HEK293 (cell line): ENCODE data around the gene MYOF.

ENCODE experiments used
- CTCF ChIA-PET: fragments of 350-600 bp; formaldehyde crosslinking; extraction: SDS; loops from one replicate; lab custom pipeline; 2021; ENCODE audit warnings: antibody characterized with exemption; lab: Yijun Ruan, JAX
- POLR2A ChIA-PET: fragments of 300-600 bp; formaldehyde crosslinking; extraction: SDS; loops from one replicate; lab custom pipeline; 2020; ENCODE audit warnings: antibody characterized with exemption, inconsistent platforms; lab: Yijun Ruan, JAX
- H3K27ac ChIP-seq: fragments of 200-500 bp; sonication (Bioruptor generic); 2 replicates; pipeline ENCODE4 v1.5.1; 2014; ENCODE audit warnings: low read depth, low read length, control low read depth, inconsistent platforms; ENCODE audit errors: extremely low read depth
- H3K36me3 ChIP-seq, 2 experiments: fragments of 200-500 bp in 1 of 2; sonication (Bioruptor generic) in 1 of 2; 1 replicate in 1 of 2; 2 replicates in 1 of 2; pipeline ENCODE4 v1.5.1; 2014 to 2017; ENCODE audit warnings: inconsistent platforms in 2 of 2, low read length in 2 of 2; ENCODE audit not compliant: control insufficient read depth in 2 of 2, insufficient read depth in 1 of 2
- H3K4me1 ChIP-seq: fragments of 200-500 bp; sonication (Bioruptor generic); 2 replicates; pipeline ENCODE4 v1.5.1; 2014; ENCODE audit warnings: mild to moderate bottlenecking, low read length, inconsistent platforms; ENCODE audit not compliant: control insufficient read depth, insufficient read depth
- H3K4me3 ChIP-seq: 2 replicates; pipeline ENCODE4 v1.5.1; 2011; ENCODE audit warnings: low read depth, mild to moderate bottlenecking, control low read depth, low read length, moderate library complexity
- H3K9me3 ChIP-seq: fragments of 200-500 bp; sonication (Bioruptor generic); 2 replicates; pipeline ENCODE4 v1.5.1; 2014; ENCODE audit warnings: low read depth, low read length, inconsistent platforms; ENCODE audit not compliant: control insufficient read depth, insufficient read depth
- FEZF1 ChIP-seq: fragments of 450-650 bp; formaldehyde crosslinking; IDR thresholded peaks from 2 replicates; pipeline ENCODE4 v1.5.1; 2016; ENCODE audit warnings: missing biosample characterization, missing genetic modification characterization
- HOXA7 ChIP-seq: sonication (generic); formaldehyde crosslinking; IDR thresholded peaks from 2 replicates; pipeline ENCODE4 v1.8.1; 2022; ENCODE audit warnings: missing genetic modification reagents, borderline replicate concordance
- KLF8 ChIP-seq: fragments of 450-650 bp; formaldehyde crosslinking; IDR thresholded peaks from 2 replicates; pipeline ENCODE4 v1.5.1; 2016; ENCODE audit warnings: missing biosample characterization, missing genetic modification characterization
- ZBTB7A ChIP-seq: fragments of 450-650 bp; formaldehyde crosslinking; IDR thresholded peaks from 2 replicates; pipeline ENCODE4 v1.5.1; 2016; ENCODE audit warnings: low read depth, missing biosample characterization, missing genetic modification characterization
- ZNF133 ChIP-seq: fragments of 450-650 bp; formaldehyde crosslinking; IDR thresholded peaks from 2 replicates; pipeline ENCODE4 v1.5.1; 2016; ENCODE audit warnings: missing biosample characterization, missing genetic modification characterization
- ZNF146 ChIP-seq: fragments of 450-650 bp; formaldehyde crosslinking; IDR thresholded peaks from 2 replicates; pipeline ENCODE4 v1.5.1; 2016; ENCODE audit warnings: missing biosample characterization, missing genetic modification characterization
- ZNF37A ChIP-seq: fragments of 450-650 bp; IDR thresholded peaks from 2 replicates; pipeline ENCODE4 v1.5.1; 2018; ENCODE audit warnings: missing biosample characterization, missing genetic modification characterization
- ZNF561 ChIP-seq: fragments of 450-650 bp; IDR thresholded peaks from 2 replicates; pipeline ENCODE4 v1.5.1; 2018; ENCODE audit warnings: missing biosample characterization, missing genetic modification characterization, borderline replicate concordance
- ZNF623 ChIP-seq: fragments of 450-650 bp; formaldehyde crosslinking; IDR thresholded peaks from 2 replicates; pipeline ENCODE4 v1.5.1; 2016; ENCODE audit warnings: missing biosample characterization, missing genetic modification characterization
- ZNF670 ChIP-seq: fragments of 450-650 bp; formaldehyde crosslinking; IDR thresholded peaks from 2 replicates; pipeline ENCODE4 v1.5.1; 2016; ENCODE audit warnings: missing biosample characterization, missing genetic modification characterization, low read depth
- ZNF707 ChIP-seq: fragments of 450-650 bp; formaldehyde crosslinking; IDR thresholded peaks from 2 replicates; pipeline ENCODE4 v1.5.1; 2016; ENCODE audit warnings: missing biosample characterization, missing genetic modification characterization
- ZNF830 ChIP-seq: fragments of 450-650 bp; IDR thresholded peaks from 2 replicates; pipeline ENCODE4 v1.5.0; 2018; ENCODE audit warnings: missing biosample characterization, missing genetic modification characterization, low read depth, mild to moderate bottlenecking, moderate library complexity
- ZNF837 ChIP-seq: fragments of 450-650 bp; formaldehyde crosslinking; IDR thresholded peaks from 2 replicates; pipeline ENCODE4 v1.5.1; 2016; ENCODE audit warnings: missing biosample characterization, missing genetic modification characterization
- TF ChIP-seq, protein P1 (sequence below): fragments of 450-650 bp; formaldehyde crosslinking; IDR thresholded peaks from 2 replicates; pipeline ENCODE4 v1.5.1; 2016; ENCODE audit warnings: missing biosample characterization, missing genetic modification characterization
- TF ChIP-seq, protein P2 (sequence below): fragments of 450-650 bp; formaldehyde crosslinking; IDR thresholded peaks from 2 replicates; pipeline ENCODE4 v1.5.1; 2016; ENCODE audit warnings: missing biosample characterization, missing genetic modification characterization
- TF ChIP-seq, protein P3 (sequence below): fragments of 450-650 bp; formaldehyde crosslinking; IDR thresholded peaks from 2 replicates; pipeline ENCODE4 v1.5.1; 2016; ENCODE audit warnings: missing biosample characterization, missing genetic modification characterization
- TF ChIP-seq, protein P4 (sequence below): fragments of 450-650 bp; formaldehyde crosslinking; IDR thresholded peaks from 2 replicates; pipeline ENCODE4; 2016; ENCODE audit warnings: missing biosample characterization, missing genetic modification characterization
- TF ChIP-seq, protein P5 (sequence below): fragments of 450-650 bp; formaldehyde crosslinking; IDR thresholded peaks from 2 replicates; pipeline ENCODE4 v1.5.1; 2016; ENCODE audit warnings: missing biosample characterization, missing genetic modification characterization

The MYOF gene

DNA sequence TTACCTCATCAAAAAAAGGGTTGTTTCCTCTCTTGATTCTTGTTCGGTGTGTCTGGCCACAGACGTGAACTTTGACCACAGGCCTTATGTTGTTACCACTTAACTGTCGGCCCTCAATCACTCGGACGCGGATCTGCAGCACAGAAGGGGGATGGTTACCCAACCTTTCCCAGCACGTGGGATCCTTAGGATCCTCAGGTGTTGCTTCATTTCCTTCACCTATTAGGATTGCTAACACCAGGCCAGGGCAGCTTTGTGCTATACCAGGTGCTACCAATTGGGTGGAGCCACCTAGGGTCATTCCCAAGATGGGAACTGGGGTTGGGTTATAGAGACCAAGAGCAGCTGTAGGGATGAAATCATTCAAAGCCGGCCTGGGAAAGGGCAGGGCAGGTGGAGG lies 73.4 kb downstream of the MYOF start:
- Histone ChIP-seq H3K4me1 (no peaks in the 10 kb centered on the region), H3K27ac (no peak overlapping the region), H3K4me3 (no peak overlapping the region), H3K36me3 (no peaks in the 10 kb centered on the region), H3K9me3 (no peaks in the 10 kb centered on the region)
- TF ChIP-seq ZNF623 (tag by site-specific recombination) (no peak), ZNF146 (tag by site-specific recombination) (no peak), ZNF707 (tag by site-specific recombination) (no peak)
- TF ChIP-seq, protein P1, sequence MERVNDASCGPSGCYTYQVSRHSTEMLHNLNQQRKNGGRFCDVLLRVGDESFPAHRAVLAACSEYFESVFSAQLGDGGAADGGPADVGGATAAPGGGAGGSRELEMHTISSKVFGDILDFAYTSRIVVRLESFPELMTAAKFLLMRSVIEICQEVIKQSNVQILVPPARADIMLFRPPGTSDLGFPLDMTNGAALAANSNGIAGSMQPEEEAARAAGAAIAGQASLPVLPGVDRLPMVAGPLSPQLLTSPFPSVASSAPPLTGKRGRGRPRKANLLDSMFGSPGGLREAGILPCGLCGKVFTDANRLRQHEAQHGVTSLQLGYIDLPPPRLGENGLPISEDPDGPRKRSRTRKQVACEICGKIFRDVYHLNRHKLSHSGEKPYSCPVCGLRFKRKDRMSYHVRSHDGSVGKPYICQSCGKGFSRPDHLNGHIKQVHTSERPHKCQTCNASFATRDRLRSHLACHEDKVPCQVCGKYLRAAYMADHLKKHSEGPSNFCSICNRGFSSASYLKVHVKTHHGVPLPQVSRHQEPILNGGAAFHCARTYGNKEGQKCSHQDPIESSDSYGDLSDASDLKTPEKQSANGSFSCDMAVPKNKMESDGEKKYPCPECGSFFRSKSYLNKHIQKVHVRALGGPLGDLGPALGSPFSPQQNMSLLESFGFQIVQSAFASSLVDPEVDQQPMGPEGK (tag by site-specific recombination): no peak
- TF ChIP-seq, protein P2, sequence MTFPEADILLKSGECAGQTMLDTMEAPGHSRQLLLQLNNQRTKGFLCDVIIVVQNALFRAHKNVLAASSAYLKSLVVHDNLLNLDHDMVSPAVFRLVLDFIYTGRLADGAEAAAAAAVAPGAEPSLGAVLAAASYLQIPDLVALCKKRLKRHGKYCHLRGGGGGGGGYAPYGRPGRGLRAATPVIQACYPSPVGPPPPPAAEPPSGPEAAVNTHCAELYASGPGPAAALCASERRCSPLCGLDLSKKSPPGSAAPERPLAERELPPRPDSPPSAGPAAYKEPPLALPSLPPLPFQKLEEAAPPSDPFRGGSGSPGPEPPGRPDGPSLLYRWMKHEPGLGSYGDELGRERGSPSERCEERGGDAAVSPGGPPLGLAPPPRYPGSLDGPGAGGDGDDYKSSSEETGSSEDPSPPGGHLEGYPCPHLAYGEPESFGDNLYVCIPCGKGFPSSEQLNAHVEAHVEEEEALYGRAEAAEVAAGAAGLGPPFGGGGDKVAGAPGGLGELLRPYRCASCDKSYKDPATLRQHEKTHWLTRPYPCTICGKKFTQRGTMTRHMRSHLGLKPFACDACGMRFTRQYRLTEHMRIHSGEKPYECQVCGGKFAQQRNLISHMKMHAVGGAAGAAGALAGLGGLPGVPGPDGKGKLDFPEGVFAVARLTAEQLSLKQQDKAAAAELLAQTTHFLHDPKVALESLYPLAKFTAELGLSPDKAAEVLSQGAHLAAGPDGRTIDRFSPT (tag by site-specific recombination): no peak
- ChIA-PET CTCF (interaction anchor here (0.9 kb wide), 1 partner anchor 32 kb away, joined by 4 read pairs; no protein-coding TSS in a partner anchor), POLR2A (no interaction called here)

DNA sequence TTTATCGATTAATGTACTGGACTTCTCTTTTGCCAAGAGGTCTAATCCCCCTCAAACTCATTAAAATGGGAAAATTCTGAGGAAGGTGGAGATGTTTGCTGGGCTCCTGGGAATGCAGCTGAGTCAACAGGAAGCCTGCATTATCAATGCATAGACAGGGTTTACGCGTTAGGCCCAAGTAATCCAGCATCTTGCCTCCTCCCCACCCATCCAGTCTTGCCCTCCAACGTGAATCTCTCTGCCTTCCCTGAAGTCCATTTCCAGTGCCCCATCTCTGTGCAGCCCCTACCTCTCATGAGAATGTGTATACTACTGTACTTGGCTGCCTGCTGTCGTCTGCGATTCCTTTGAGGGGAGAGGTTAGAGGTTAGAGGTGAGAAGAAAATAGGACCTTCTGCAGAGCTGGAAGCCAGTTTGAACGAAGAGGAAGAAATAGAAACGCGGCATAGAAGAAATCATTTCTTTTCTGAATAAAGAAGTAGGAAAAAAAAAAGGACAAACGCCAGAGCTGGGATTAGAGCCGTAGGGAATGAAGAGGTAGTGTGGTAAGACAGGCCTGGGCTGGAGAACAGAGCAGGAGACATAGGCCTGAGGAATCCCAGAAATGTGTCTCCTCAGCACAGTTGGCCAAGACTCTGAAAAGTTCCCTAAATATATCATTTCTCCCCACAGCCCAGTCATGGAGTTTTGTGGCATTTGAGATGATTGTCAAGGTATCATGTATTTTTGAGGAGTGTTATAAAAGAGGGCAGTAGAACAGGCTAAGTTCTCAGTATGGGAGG lies 75.6 kb downstream of the MYOF start:
- Histone ChIP-seq H3K27ac (no peak overlapping the region), H3K9me3 (no peaks in the 10 kb centered on the region), H3K4me1 (no peaks in the 10 kb centered on the region), H3K4me3 (no peak overlapping the region), H3K36me3 (no peaks in the 10 kb centered on the region)
- CTCF ChIA-PET: interaction anchor here (3.1 kb wide), 1 partner anchor 76 kb away, joined by 12 read pairs; the partner anchor contains the start of gene MYOF
- TF ChIP-seq ZNF133: no peak
- TF ChIP-seq ZNF830 (tag by site-specific recombination): no peak
- no peak for TF ChIP-seq ZNF837 (tag by site-specific recombination)
- TF ChIP-seq ZBTB7A: no peak
- TF ChIP-seq ZNF561 (tag by site-specific recombination): no peak
- TF ChIP-seq, protein P3, sequence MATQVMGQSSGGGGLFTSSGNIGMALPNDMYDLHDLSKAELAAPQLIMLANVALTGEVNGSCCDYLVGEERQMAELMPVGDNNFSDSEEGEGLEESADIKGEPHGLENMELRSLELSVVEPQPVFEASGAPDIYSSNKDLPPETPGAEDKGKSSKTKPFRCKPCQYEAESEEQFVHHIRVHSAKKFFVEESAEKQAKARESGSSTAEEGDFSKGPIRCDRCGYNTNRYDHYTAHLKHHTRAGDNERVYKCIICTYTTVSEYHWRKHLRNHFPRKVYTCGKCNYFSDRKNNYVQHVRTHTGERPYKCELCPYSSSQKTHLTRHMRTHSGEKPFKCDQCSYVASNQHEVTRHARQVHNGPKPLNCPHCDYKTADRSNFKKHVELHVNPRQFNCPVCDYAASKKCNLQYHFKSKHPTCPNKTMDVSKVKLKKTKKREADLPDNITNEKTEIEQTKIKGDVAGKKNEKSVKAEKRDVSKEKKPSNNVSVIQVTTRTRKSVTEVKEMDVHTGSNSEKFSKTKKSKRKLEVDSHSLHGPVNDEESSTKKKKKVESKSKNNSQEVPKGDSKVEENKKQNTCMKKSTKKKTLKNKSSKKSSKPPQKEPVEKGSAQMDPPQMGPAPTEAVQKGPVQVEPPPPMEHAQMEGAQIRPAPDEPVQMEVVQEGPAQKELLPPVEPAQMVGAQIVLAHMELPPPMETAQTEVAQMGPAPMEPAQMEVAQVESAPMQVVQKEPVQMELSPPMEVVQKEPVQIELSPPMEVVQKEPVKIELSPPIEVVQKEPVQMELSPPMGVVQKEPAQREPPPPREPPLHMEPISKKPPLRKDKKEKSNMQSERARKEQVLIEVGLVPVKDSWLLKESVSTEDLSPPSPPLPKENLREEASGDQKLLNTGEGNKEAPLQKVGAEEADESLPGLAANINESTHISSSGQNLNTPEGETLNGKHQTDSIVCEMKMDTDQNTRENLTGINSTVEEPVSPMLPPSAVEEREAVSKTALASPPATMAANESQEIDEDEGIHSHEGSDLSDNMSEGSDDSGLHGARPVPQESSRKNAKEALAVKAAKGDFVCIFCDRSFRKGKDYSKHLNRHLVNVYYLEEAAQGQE (tag by site-specific recombination): no peak
- TF ChIP-seq KLF8 (tag by site-specific recombination): no peak
- TF ChIP-seq, protein P4, sequence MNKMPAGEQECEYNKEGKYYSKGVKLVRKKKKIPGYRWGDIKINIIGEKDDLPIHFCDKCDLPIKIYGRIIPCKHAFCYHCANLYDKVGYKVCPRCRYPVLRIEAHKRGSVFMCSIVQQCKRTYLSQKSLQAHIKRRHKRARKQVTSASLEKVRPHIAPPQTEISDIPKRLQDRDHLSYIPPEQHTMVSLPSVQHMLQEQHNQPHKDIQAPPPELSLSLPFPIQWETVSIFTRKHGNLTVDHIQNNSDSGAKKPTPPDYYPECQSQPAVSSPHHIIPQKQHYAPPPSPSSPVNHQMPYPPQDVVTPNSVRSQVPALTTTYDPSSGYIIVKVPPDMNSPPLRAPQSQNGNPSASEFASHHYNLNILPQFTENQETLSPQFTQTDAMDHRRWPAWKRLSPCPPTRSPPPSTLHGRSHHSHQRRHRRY (tag by site-specific recombination): no peak
- TF ChIP-seq, protein P5, sequence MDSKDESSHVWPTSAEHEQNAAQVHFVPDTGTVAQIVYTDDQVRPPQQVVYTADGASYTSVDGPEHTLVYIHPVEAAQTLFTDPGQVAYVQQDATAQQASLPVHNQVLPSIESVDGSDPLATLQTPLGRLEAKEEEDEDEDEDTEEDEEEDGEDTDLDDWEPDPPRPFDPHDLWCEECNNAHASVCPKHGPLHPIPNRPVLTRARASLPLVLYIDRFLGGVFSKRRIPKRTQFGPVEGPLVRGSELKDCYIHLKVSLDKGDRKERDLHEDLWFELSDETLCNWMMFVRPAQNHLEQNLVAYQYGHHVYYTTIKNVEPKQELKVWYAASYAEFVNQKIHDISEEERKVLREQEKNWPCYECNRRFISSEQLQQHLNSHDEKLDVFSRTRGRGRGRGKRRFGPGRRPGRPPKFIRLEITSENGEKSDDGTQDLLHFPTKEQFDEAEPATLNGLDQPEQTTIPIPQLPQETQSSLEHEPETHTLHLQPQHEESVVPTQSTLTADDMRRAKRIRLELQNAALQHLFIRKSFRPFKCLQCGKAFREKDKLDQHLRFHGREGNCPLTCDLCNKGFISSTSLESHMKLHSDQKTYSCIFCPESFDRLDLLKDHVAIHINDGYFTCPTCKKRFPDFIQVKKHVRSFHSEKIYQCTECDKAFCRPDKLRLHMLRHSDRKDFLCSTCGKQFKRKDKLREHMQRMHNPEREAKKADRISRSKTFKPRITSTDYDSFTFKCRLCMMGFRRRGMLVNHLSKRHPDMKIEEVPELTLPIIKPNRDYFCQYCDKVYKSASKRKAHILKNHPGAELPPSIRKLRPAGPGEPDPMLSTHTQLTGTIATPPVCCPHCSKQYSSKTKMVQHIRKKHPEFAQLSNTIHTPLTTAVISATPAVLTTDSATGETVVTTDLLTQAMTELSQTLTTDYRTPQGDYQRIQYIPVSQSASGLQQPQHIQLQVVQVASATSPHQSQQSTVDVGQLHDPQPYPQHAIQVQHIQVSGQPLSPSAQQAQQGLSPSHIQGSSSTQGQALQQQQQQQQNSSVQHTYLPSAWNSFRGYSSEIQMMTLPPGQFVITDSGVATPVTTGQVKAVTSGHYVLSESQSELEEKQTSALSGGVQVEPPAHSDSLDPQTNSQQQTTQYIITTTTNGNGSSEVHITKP (tag by site-specific recombination): no peak
- no peak for TF ChIP-seq ZNF670 (tag by site-specific recombination)
- TF ChIP-seq HOXA7: no peak
- TF ChIP-seq ZNF37A (tag by site-specific recombination): no peak
- TF ChIP-seq, protein P2 (tag by site-specific recombination): no peak
- TF ChIP-seq FEZF1 (tag by site-specific recombination): no peak
- POLR2A ChIA-PET: interaction anchor here (0.7 kb wide), 1 partner anchor 1296 kb away, joined by 5 read pairs; no protein-coding TSS in a partner anchor
